Transverse colon (tissue), 3 donors: ENCODE data around the gene MAP3K12.

ENCODE experiments used
- POLR2A ChIP-seq: fragments of 450-650 bp; IDR thresholded peaks from one replicate; pipeline ENCODE4 v1.6.1; 2016; ENCODE audit warnings: antibody characterized with exemption, mild to moderate bottlenecking, moderate library complexity
- TF ChIP-seq, protein P1 (sequence below), 5 experiments: fragments of 200-600 bp in 3 of 5; fragments of 450-650 bp in 2 of 5; sonication (generic) in 3 of 5; IDR thresholded peaks; 1 replicate in 2 of 5; 2 replicates in 3 of 5; pipeline ENCODE4 v1.5.1; 2016 to 2017; ENCODE audit warnings: antibody characterized with exemption in 5 of 5, inconsistent platforms in 3 of 5, mild to moderate bottlenecking in 2 of 5, moderate library complexity in 1 of 5

DNA sequence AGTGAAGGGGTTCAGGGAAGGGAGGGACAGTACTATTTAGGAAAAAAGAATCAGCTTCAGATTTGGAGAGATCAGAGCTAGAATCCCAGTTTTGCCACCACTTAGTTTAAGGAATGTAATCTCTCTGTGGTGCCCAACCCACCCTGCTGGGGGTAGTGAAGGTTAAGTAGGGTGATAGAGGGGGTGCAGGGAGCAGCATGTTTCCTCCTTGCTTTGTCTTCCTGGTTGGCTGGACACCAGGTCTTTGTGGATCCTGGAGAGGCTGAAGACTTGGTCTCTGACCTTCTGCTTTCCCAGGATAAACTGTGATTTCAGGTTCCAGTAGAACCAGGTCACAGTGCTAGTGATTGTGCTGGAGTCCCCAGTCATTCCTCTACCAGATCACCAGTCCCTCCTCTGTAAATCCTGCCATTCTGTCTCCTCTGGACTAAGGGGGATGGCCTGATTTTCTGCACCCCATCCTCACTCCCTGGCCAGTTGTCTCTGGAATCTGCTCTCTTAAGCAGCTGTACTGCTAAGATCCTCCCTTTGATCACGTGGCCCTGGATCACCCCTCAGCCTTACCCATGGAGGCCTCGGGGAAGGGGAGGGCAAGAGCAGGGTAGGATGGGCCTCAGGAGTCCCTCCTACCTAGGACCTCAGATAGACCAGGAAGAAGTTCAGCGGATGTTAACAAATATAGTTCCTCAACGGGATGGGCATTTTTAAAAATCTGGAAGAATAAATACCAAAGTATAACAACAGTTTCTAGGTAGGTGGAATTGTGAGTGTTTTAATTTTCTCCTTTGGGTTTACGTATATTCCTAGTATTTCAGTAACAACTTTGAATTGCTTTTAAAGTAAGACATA, 3.1 kb downstream of the MAP3K12 start:
- TF ChIP-seq, protein P1, sequence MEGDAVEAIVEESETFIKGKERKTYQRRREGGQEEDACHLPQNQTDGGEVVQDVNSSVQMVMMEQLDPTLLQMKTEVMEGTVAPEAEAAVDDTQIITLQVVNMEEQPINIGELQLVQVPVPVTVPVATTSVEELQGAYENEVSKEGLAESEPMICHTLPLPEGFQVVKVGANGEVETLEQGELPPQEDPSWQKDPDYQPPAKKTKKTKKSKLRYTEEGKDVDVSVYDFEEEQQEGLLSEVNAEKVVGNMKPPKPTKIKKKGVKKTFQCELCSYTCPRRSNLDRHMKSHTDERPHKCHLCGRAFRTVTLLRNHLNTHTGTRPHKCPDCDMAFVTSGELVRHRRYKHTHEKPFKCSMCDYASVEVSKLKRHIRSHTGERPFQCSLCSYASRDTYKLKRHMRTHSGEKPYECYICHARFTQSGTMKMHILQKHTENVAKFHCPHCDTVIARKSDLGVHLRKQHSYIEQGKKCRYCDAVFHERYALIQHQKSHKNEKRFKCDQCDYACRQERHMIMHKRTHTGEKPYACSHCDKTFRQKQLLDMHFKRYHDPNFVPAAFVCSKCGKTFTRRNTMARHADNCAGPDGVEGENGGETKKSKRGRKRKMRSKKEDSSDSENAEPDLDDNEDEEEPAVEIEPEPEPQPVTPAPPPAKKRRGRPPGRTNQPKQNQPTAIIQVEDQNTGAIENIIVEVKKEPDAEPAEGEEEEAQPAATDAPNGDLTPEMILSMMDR (IDR thresholded peaks at IDR 0.05), result no peak
- no peak for TF ChIP-seq POLR2A
